HG03103 (cell line): Measurements from ENCODE around the gene NRGN.
"Not testable (repeated sequence)": the region's sequence is repeated elsewhere in the genome, so short reads cannot be mapped to it uniquely, and the experiment has no call there.

Experiments
- ATAC-seq: cut with Tn5 transposase; IDR thresholded peaks from one replicate; pipeline ENCODE4 v1.9.1; 2021; ENCODE audit warnings: low read depth; ENCODE audit not compliant: unreplicated experiment

The NRGN gene

GRCh38 chr11:124756033-124756752 lies 16.5 kb downstream of the NRGN start:
- no peak for ATAC-seq

GRCh38 chr11:124756753-124757227 lies 17.0 kb downstream of the NRGN start:
- no peak for ATAC-seq

GRCh38 chr11:124757320-124757719 lies 17.6 kb downstream of the NRGN start:
- ATAC-seq: no peak

GRCh38 chr11:124758355-124759265 lies 18.9 kb downstream of the NRGN start:
- peak; percentile 49 for ATAC-seq

- ATAC-seq: no peak
Observed at GRCh38 chr11:124759266-124760204, 19.8 kb downstream of the NRGN start.

GRCh38 chr11:124760205-124760652 lies 20.5 kb downstream of the NRGN start:
- ATAC-seq: peak; percentile 23

GRCh38 chr11:124760806-124761205 lies 21.1 kb downstream of the NRGN start:
- no peak for ATAC-seq

GRCh38 chr11:124761301-124762104 lies 21.8 kb downstream of the NRGN start:
- no peak for ATAC-seq

- ATAC-seq: peak; percentile 57
Observed at GRCh38 chr11:124762105-124762623, 22.4 kb downstream of the NRGN start, which contains the start of gene ESAM. Gene ESAM, minus strand, starts transcription at chr11:124762290. Its CDS starts 136 bp downstream, at chr11:124762154.

GRCh38 chr11:124762624-124763155 lies 22.9 kb downstream of the NRGN start:
- ATAC-seq: peak; percentile 0

- no peak for ATAC-seq
Observed at GRCh38 chr11:124763156-124763947, 23.6 kb downstream of the NRGN start.

- no peak for ATAC-seq
Observed at GRCh38 chr11:124766156-124766555, 26.4 kb downstream of the NRGN start.

- no peak for ATAC-seq
Observed at GRCh38 chr11:124768914-124769313, 29.2 kb downstream of the NRGN start.

GRCh38 chr11:124769806-124770774 lies 30.3 kb downstream of the NRGN start:
- ATAC-seq: no peak

- ATAC-seq: not testable (repeated sequence)
Observed at GRCh38 chr11:124770959-124771358, 31.2 kb downstream of the NRGN start.

GRCh38 chr11:124776865-124777645 lies 37.3 kb downstream of the NRGN start:
- ATAC-seq: no peak
